CD14-positive monocyte (primary cell): ENCODE results near the gene SMARCA2. TPM values are rescaled to one million over a fixed set of nuclear protein-coding genes. Genes with fewer than 3 reads are reported as not detected.

ENCODE experiments used
- DNase-seq, 3 donors: peaks; one replicate each; pipeline ENCODE4 v3.0.0-alpha.2; 2011 to 2022
- H2AFZ ChIP-seq: 2 replicates; pipeline ENCODE4 v1.6.0; 2012; ENCODE audit warnings: mild to moderate bottlenecking, low read depth, low read length, inconsistent platforms; ENCODE audit not compliant: insufficient read depth, poor library complexity, severe bottlenecking
- H3K27ac ChIP-seq, 2 donors: 1 replicate in 1 of 2; 2 replicates in 1 of 2; pipeline ENCODE4 v1.5.1; 2012 to 2013; ENCODE audit warnings: low read length in 2 of 2, control low read depth in 1 of 2, inconsistent platforms in 1 of 2, low read depth in 1 of 2, mild to moderate bottlenecking in 1 of 2
- H3K27me3 ChIP-seq, 2 donors: one replicate each; pipeline versions ENCODE4 v1.6.0 to v1.6.1; 2011 to 2013; ENCODE audit warnings: low read length in 2 of 2; ENCODE audit not compliant: control insufficient read depth in 2 of 2, insufficient read depth in 2 of 2
- H3K36me3 ChIP-seq, 2 donors: replicated peaks in 1 of 2; 1 replicate in 1 of 2; 2 replicates in 1 of 2; pipeline versions ENCODE4 v1.5.1 to v1.6.1; 2012 to 2013; ENCODE audit warnings: low read length in 2 of 2, control low read depth in 1 of 2, inconsistent platforms in 1 of 2, mild to moderate bottlenecking in 1 of 2; ENCODE audit not compliant: insufficient read depth in 2 of 2, control insufficient read depth in 1 of 2
- H3K4me1 ChIP-seq, 2 donors: 1 replicate in 1 of 2; 2 replicates in 1 of 2; pipeline versions ENCODE4 v1.5.1 to v1.6.1; 2012 to 2013; ENCODE audit warnings: low read length in 2 of 2, control low read depth in 1 of 2, inconsistent platforms in 1 of 2, mild to moderate bottlenecking in 1 of 2, moderate library complexity in 1 of 2; ENCODE audit not compliant: insufficient read depth in 2 of 2, control insufficient read depth in 1 of 2
- H3K4me2 ChIP-seq: replicated peaks from 2 replicates; pipeline ENCODE3; 2012; ENCODE audit warnings: low read length, moderate library complexity, mild to moderate bottlenecking; ENCODE audit not compliant: poor library complexity, severe bottlenecking; ENCODE audit errors: extremely low read depth
- H3K4me3 ChIP-seq, 3 experiments: fragments of 200-600 bp in 1 of 3; sonication (generic) in 1 of 3; replicated peaks in 1 of 3; 1 replicate in 2 of 3; 2 replicates in 1 of 3; pipeline ENCODE4 v1.5.1; 2011 to 2013; ENCODE audit warnings: low read length in 3 of 3, mild to moderate bottlenecking in 3 of 3, control low read depth in 2 of 3, low read depth in 2 of 3, inconsistent platforms in 1 of 3, moderate library complexity in 1 of 3
- H3K79me2 ChIP-seq: 2 replicates; pipeline ENCODE4 v1.6.0; 2012; ENCODE audit warnings: mild to moderate bottlenecking, control low read depth, inconsistent platforms, low read length, moderate library complexity; ENCODE audit not compliant: insufficient read depth
- H3K9ac ChIP-seq: 2 replicates; pipeline ENCODE4 v1.6.0; 2017; ENCODE audit warnings: low read length, mild to moderate bottlenecking; ENCODE audit not compliant: insufficient read depth, poor library complexity, severe bottlenecking
- H3K9me3 ChIP-seq, 2 donors: replicated peaks in 1 of 2; 1 replicate in 1 of 2; 2 replicates in 1 of 2; pipeline versions ENCODE4 v1.5.1 to v1.6.1; 2012 to 2013; ENCODE audit warnings: low read length in 2 of 2, control low read depth in 1 of 2; ENCODE audit not compliant: control insufficient read depth in 1 of 2, insufficient read depth in 1 of 2
- H4K20me1 ChIP-seq: 2 replicates; pipeline ENCODE4 v1.6.0; 2012; ENCODE audit warnings: mild to moderate bottlenecking, low read length, control low read depth, moderate library complexity; ENCODE audit not compliant: insufficient read depth
- H3K27ac Mint-ChIP-seq, 7 donors: one replicate each; pipeline ENCODE4 v1.8.0; 2020; ENCODE audit warnings: mild to moderate bottlenecking in 7 of 7, mixed read lengths in 7 of 7, moderate library complexity in 6 of 7, inconsistent platforms in 2 of 7
- H3K27me3 Mint-ChIP-seq, 3 donors: one replicate each; pipeline ENCODE4 v1.8.0; 2021 to 2022; ENCODE audit warnings: low read depth in 3 of 3, mild to moderate bottlenecking in 3 of 3, mixed read lengths in 3 of 3, moderate library complexity in 3 of 3, inconsistent platforms in 1 of 3
- H3K36me3 Mint-ChIP-seq, 2 donors: one replicate each; pipeline ENCODE4 v1.8.0; 2020; ENCODE audit warnings: mixed read lengths in 2 of 2, inconsistent platforms in 1 of 2, mild to moderate bottlenecking in 1 of 2
- H3K4me1 Mint-ChIP-seq: one replicate; pipeline ENCODE4 v1.8.0; 2020; ENCODE audit warnings: mild to moderate bottlenecking, mixed read lengths
- H3K4me3 Mint-ChIP-seq, 2 donors: one replicate each; pipeline ENCODE4 v1.8.0; 2020; ENCODE audit warnings: mild to moderate bottlenecking in 2 of 2, mixed read lengths in 2 of 2, moderate library complexity in 1 of 2
- H3K9me3 Mint-ChIP-seq, 7 donors: one replicate each; pipeline ENCODE4 v1.8.0; 2020 to 2022; ENCODE audit warnings: mixed read lengths in 7 of 7, mild to moderate bottlenecking in 6 of 7, moderate library complexity in 6 of 7, inconsistent platforms in 2 of 7
- CTCF ChIP-seq: fragments of 200-600 bp; IDR thresholded peaks from one replicate; pipeline ENCODE4 v1.8.0; 2022; ENCODE audit warnings: antibody characterized with exemption, mild to moderate bottlenecking
- WGBS: methylation state at CpG from one replicate; pipeline ENCODE4 v1.1.5; 2013; ENCODE audit warnings: missing lambda C conversion rate; ENCODE audit not compliant: insufficient coverage; 5-methylcytosine and 5-hydroxymethylcytosine counted together
- intact Hi-C, 2 donors: fragments of 100-400 bp; cut with micrococcal nuclease; formaldehyde crosslinking; loops; one replicate each; pipeline versions ENCODE4 v1.15.0 to v1.15.1; 2023
- polyA plus RNA-seq, 3 donors: library from polyadenylated mRNA; depleted of rRNA in 1 of 3; unstranded in 2 of 3; stranded (reverse) in 1 of 3; fragments of 300-500 nt in 2 of 3; fragments of >200 nt in 1 of 3; fragmentation: Illumina TruSeq in 2 of 3; gene quantifications; 1 replicate in 2 of 3; 2 replicates in 1 of 3; pipeline ENCODE4 v1.2.3, GENCODE V29; 2012 to 2021

The SMARCA2 gene
- polyA plus RNA-seq, 3 donors: 11.0 to 54.7 (median 11.8) TPM

- Histone ChIP-seq H3K4me1 (no peaks in the 10 kb centered on the region), H3K27ac (no peak overlapping the region), H3K27me3 (no peaks in the 10 kb centered on the region), H3K4me2 (no peak overlapping the region), H3K36me3 (no peaks in the 10 kb centered on the region), H4K20me1 (no peaks in the 10 kb centered on the region), H3K4me3 (no peak overlapping the region), H2AFZ (no peak overlapping the region), H3K79me2 (no peaks in the 10 kb centered on the region), H3K9me3 (peaks cover 0 to 6% of the 10 kb centered on the region in 2 donors), H3K9ac (no peak overlapping the region)
- TF ChIP-seq CTCF: no peak
- intact Hi-C loops: no loop called here
- no peaks in the 10 kb centered on the region for H3K36me3 Mint-ChIP-seq
- no peak overlapping the region for H3K27ac Mint-ChIP-seq
- peaks cover 0 to 2% (median 0%) of the 10 kb centered on the region in 3 donors for H3K27me3 Mint-ChIP-seq
- H3K4me1 Mint-ChIP-seq: no peaks in the 10 kb centered on the region
- no peak overlapping the region for H3K4me3 Mint-ChIP-seq
- no peak for DNase-seq
- H3K9me3 Mint-ChIP-seq: peaks cover 4 to 15% (median 11%) of the 10 kb centered on the region in 7 donors
These were observed 42.5 kb upstream of the SMARCA2 start for GRCh38 chr9:1972672-1973071.

- Histone ChIP-seq H3K36me3 (no peaks in the 10 kb centered on the region), H3K9me3 (peaks cover 0 to 5% of the 10 kb centered on the region in 2 donors), H3K4me1 (peaks cover 7 to 14% of the 10 kb centered on the region in 2 donors), H4K20me1 (no peaks in the 10 kb centered on the region), H3K79me2 (no peaks in the 10 kb centered on the region), H2AFZ (no peak overlapping the region), H3K4me3 (no peak overlapping the region), H3K9ac (no peak overlapping the region), H3K4me2 (no peak overlapping the region), H3K27me3 (no peaks in the 10 kb centered on the region), H3K27ac (no peak overlapping the region)
- no peak for TF ChIP-seq CTCF
- Mint-ChIP-seq H3K27me3 (peaks cover 0 to 3% (median 0%) of the 10 kb centered on the region in 3 donors), H3K36me3 (no peaks in the 10 kb centered on the region), H3K4me1 (peaks cover 18% of the 10 kb centered on the region), H3K4me3 (no peak overlapping the region), H3K27ac (no peak overlapping the region), H3K9me3 (peaks cover 2 to 12% (median 8%) of the 10 kb centered on the region in 7 donors)
- no peak for DNase-seq
- WGBS: no CpG with 5 or more reads among the region's 2 CpGs
- intact Hi-C loops: no loop called here
These were observed 38.1 kb upstream of the SMARCA2 start for GRCh38 chr9:1977026-1977425.
